ENCODE measurements around the gene CWH43. TPM values are rescaled to one million over a fixed set of nuclear protein-coding genes. Genes with fewer than 3 reads are reported as not detected.
"Not testable (repeated sequence)": the region's sequence is repeated elsewhere in the genome, so short reads cannot be mapped to it uniquely, and the experiment has no call there.

CWH43 gene
- total RNA-seq, 1 donor from 2014 or later, result not detected

- intact Hi-C loops (cut with micrococcal nuclease), result no loop called here
Measured at GRCh38 chr4:48974979-48975640, 11.0 kb upstream of the CWH43 start.

GRCh38 chr4:48976041-48976440, 10.0 kb upstream of the CWH43 start:
- intact Hi-C loops (cut with micrococcal nuclease), result no loop called here

- intact Hi-C loops (cut with micrococcal nuclease), result no loop called here
Measured at GRCh38 chr4:48979914-48980579, 6.0 kb upstream of the CWH43 start.

GRCh38 chr4:48984005-48984404, 2.1 kb upstream of the CWH43 start:
- intact Hi-C loops (cut with micrococcal nuclease), result not testable (repeated sequence)

- intact Hi-C loops (cut with micrococcal nuclease), result no loop called here
Measured at GRCh38 chr4:48985602-48985975, 486 bp upstream of the CWH43 start.

- intact Hi-C loops (cut with micrococcal nuclease), result no loop called here
Measured at GRCh38 chr4:48986654-48987164, 634 bp downstream of the CWH43 start.

- intact Hi-C loops (cut with micrococcal nuclease), result no loop called here
Measured at GRCh38 chr4:48989461-48990203, 3.6 kb downstream of the CWH43 start.

GRCh38 chr4:48991357-48991756, 5.3 kb downstream of the CWH43 start:
- intact Hi-C loops (cut with micrococcal nuclease), result no loop called here

GRCh38 chr4:48997962-48998361, 11.9 kb downstream of the CWH43 start:
- intact Hi-C loops (cut with micrococcal nuclease), result no loop called here

- intact Hi-C loops (cut with micrococcal nuclease), result no loop called here
Measured at GRCh38 chr4:48998440-48998839, 12.4 kb downstream of the CWH43 start.

- intact Hi-C loops (cut with micrococcal nuclease), result no loop called here
Measured at GRCh38 chr4:49000806-49001205, 14.7 kb downstream of the CWH43 start.

GRCh38 chr4:49002931-49003330, 16.9 kb downstream of the CWH43 start:
- intact Hi-C loops (cut with micrococcal nuclease), result no loop called here

GRCh38 chr4:49018718-49019295, 32.7 kb downstream of the CWH43 start:
- intact Hi-C loops (cut with micrococcal nuclease), result no loop called here

- intact Hi-C loops (cut with micrococcal nuclease), result no loop called here
Measured at GRCh38 chr4:49032440-49033161, 46.5 kb downstream of the CWH43 start.

GRCh38 chr4:49036528-49036927, 50.5 kb downstream of the CWH43 start:
- intact Hi-C loops (cut with micrococcal nuclease), result no loop called here

GRCh38 chr4:49044270-49044669, 58.2 kb downstream of the CWH43 start:
- intact Hi-C loops (cut with micrococcal nuclease), result no loop called here

- intact Hi-C loops (cut with micrococcal nuclease), result no loop called here
Measured at GRCh38 chr4:49058306-49058705, 72.2 kb downstream of the CWH43 start.

GRCh38 chr4:49063670-49064069, 77.6 kb downstream of the CWH43 start:
- intact Hi-C loops (cut with micrococcal nuclease), result no loop called here

- intact Hi-C loops (cut with micrococcal nuclease), result not testable (repeated sequence)
Measured at GRCh38 chr4:49072196-49072595, 86.1 kb downstream of the CWH43 start.

- intact Hi-C loops (cut with micrococcal nuclease), result not testable (repeated sequence)
Measured at GRCh38 chr4:49091883-49092282, 105.8 kb downstream of the CWH43 start.

GRCh38 chr4:49092608-49093135, 106.6 kb downstream of the CWH43 start:
- intact Hi-C loops (cut with micrococcal nuclease), result not testable (repeated sequence)
